Stomach (tissue), 9 donors: ENCODE measurements around the gene PPM1E. TPM values are rescaled to one million over a fixed set of nuclear protein-coding genes. Genes with fewer than 3 reads are reported as not detected.

Experiments
- DNase-seq, 2 donors: peaks; one replicate each; pipeline versions ENCODE4 v3.0.0 to v3.0.0-alpha.2; 2013 to 2019
- H3K27ac ChIP-seq, 5 donors: fragments of 200-600 bp in 4 of 5; sonication (generic) in 4 of 5; one replicate each; pipeline ENCODE4 v1.5.1; 2013 to 2019; ENCODE audit warnings: mild to moderate bottlenecking in 1 of 5, moderate library complexity in 1 of 5
- H3K27me3 ChIP-seq, 3 donors: fragments of 200-600 bp; sonication (generic); one replicate each; pipeline ENCODE4 v1.5.1; 2017 to 2019; ENCODE audit warnings: mixed run types in 1 of 3
- H3K36me3 ChIP-seq, 4 donors: fragments of 200-600 bp; sonication (generic); 1 replicate in 3 of 4; 2 replicates in 1 of 4; pipeline ENCODE4 v1.5.1; 2016 to 2019
- H3K4me1 ChIP-seq, 4 donors: fragments of 200-600 bp; sonication (generic); one replicate each; pipeline ENCODE4 v1.5.1; 2016 to 2019
- H3K4me3 ChIP-seq, 4 donors: fragments of 200-600 bp; sonication (generic) in 3 of 4; one replicate each; pipeline ENCODE4 v1.5.1; 2016 to 2019; ENCODE audit warnings: mild to moderate bottlenecking in 1 of 4
- H3K9me3 ChIP-seq, 4 donors: fragments of 200-600 bp; sonication (generic); one replicate each; pipeline ENCODE4 v1.5.1; 2016 to 2019
- CTCF ChIP-seq, 7 experiments: fragments of 450-650 bp in 4 of 7; fragments of 200-600 bp in 3 of 7; sonication (generic) in 3 of 7; IDR thresholded peaks; one replicate each; pipeline ENCODE4 v1.5.1; 2016 to 2019; ENCODE audit warnings: antibody characterized with exemption in 7 of 7, control low read depth in 2 of 7, mild to moderate bottlenecking in 1 of 7
- EP300 ChIP-seq: sonication (generic); formaldehyde crosslinking; IDR thresholded peaks from one replicate; pipeline ENCODE4 v1.6.1; 2017; ENCODE audit warnings: antibody characterized with exemption
- POLR2A ChIP-seq, 4 donors: fragments of 450-650 bp; IDR thresholded peaks; one replicate each; pipeline ENCODE4 v1.6.1; 2016; ENCODE audit warnings: antibody characterized with exemption in 4 of 4, control low read depth in 2 of 4, mild to moderate bottlenecking in 1 of 4, moderate library complexity in 1 of 4
- POLR2AphosphoS5 ChIP-seq, 3 donors: sonication (generic); formaldehyde crosslinking; IDR thresholded peaks; one replicate each; pipeline ENCODE4 v1.6.1; 2016; ENCODE audit warnings: antibody characterized with exemption in 3 of 3
- WGBS, 5 donors: extraction: QIAGEN DNeasy Blood & Tissue Kit in 3 of 5; methylation state at CpG; one replicate each; pipeline versions ENCODE4 v1.1.5 to v1.1.7; 2013 to 2018; 5-methylcytosine and 5-hydroxymethylcytosine counted together
- intact Hi-C: fragments of 100-400 bp; cut with DNase I; formaldehyde crosslinking; loops from one replicate; pipeline ENCODE4 v1.15.1; 2023; ENCODE audit warnings: low total_unique reads
- polyA plus RNA-seq, 3 donors: library from polyadenylated mRNA; stranded (reverse); fragments of 200-250 nt; gene quantifications; one replicate each; pipeline ENCODE4 v1.2.3, GENCODE V29; 2013
- total RNA-seq, 5 donors: library from RNA; depleted of rRNA; stranded (reverse); fragments of >200 nt; gene quantifications; one replicate each; pipeline versions ENCODE4 v1.1.0 to v1.2.3, GENCODE V29; 2014 to 2016
- donor health status: healthy with polysubstance abuse.
- donor health status: Bipolar disorder and iron deficiency.
- donor health status: healthy.

PPM1E gene
- total and polyA plus RNA-seq, 8 donors, result 0.08 to 0.92 (median 0.15) TPM; not detected in 3

GRCh38 chr17:59003860-59004259 is 248.2 kb downstream of the PPM1E start:
- H3K27me3 ChIP-seq, result no peaks in the 10 kb centered on the region
- H3K4me1 ChIP-seq, result peaks cover 0 to 20% (median 1%) of the 10 kb centered on the region in 4 donors
- intact Hi-C loops, result loop anchor here (10.0 kb wide), 2 partner anchors 419 to 489 kb away; partner anchors contain the start of gene MTMR4
- TF ChIP-seq POLR2A (IDR thresholded peaks at IDR 0.05) (no peak), CTCF (IDR thresholded peaks at IDR 0.05) (no peak), POLR2AphosphoS5 (IDR thresholded peaks at IDR 0.05) (no peak), EP300 (no peak)
- no peak overlapping the region for H3K27ac ChIP-seq
- no peak overlapping the region for H3K4me3 ChIP-seq
- H3K36me3 ChIP-seq, result peaks cover 6 to 32% (median 24%) of the 10 kb centered on the region in 4 donors
- DNase-seq, result no peak
- no peaks in the 10 kb centered on the region for H3K9me3 ChIP-seq
- 85 to 100% (median 100%) methylated on average over 1 of the region's 1 CpG for WGBS, 5 donors

DNA sequence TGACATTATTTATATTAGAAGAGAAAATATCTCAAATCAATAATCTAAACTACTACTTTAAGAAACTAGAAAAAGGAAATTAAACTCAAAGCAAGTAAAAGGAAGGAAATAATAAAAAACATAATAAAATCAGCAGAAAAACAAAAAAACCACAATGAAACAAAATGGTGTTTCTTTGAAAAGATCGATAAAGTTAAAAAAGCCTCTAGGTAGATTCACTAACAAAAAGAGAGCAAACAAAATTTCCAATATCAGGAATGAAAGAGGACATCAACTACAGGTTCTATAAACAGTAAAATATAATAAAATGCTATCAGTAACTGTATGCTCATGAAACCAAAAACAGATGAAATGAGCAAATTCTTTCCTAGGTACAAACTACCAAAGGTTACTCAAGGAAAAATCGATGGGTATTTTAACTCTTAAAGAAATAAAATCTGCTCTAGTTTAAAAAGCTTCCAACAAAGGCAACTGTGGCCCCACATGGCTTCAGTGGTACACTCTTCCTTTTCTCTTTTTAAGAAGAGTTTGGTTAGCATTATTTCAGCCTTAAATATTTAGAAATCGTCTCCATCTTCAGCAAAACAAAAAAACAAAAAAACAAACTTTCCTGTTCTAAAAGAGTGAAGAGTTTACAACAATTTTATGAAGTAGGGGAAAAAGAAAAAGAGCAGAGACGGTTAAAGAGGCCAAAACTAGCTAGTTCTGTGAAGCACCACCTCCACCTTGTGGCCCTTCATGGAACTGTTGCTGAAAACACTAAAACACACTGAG is 248.9 kb downstream of the PPM1E start:
- peaks cover 0 to 27% (median 22%) of the 10 kb centered on the region in 4 donors for H3K36me3 ChIP-seq
- WGBS, 5 donors, result 18 to 24% (median 21%) methylated on average over 4 of the region's 4 CpGs
- H3K9me3 ChIP-seq, result no peaks in the 10 kb centered on the region
- peaks cover 0 to 20% (median 1%) of the 10 kb centered on the region in 4 donors for H3K4me1 ChIP-seq
- no peak overlapping the region for H3K27ac ChIP-seq
- intact Hi-C loops, result loop anchor here (5.0 to 10.0 kb wide), 3 partner anchors 292 to 490 kb away; partner anchors contain the start of gene MTMR4
- DNase-seq, result peak; percentile 67 to 86
- H3K4me3 ChIP-seq, result no peak overlapping the region
- TF ChIP-seq EP300 (no peak), POLR2A (IDR thresholded peaks at IDR 0.05) (no peak), CTCF (IDR thresholded peaks at IDR 0.05) (peak in 6 of 7 experiments; percentile 56 to 99 (median 93))
- H3K27me3 ChIP-seq, result no peaks in the 10 kb centered on the region

DNA sequence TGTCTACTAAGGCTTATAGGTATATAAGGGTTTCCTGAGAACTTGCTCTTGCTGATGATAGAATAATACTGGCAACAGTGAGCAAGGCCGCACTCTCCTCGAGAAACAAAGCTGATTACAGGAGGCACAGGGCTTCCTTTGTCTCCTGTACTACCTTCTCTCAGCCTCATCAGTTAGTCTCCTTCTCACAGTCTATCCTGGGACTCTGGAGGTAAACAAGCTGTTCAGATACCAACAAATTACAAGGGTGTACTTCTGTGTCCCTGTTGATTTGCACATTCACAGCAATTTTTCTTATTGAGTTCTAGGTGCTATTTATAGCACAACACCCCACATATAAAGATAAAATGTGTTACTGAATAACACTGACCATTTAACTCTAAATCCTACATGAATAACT is 252.3 kb downstream of the PPM1E start:
- intact Hi-C loops, result loop anchor here (5.0 to 10.0 kb wide), 3 partner anchors 296 to 493 kb away; partner anchors contain the start of gene MTMR4

More for the DNA sequence above, 252.3 kb downstream of the PPM1E start:
- Histone ChIP-seq H3K4me1 (peaks cover 0 to 3% (median 0%) of the 10 kb centered on the region in 4 donors), H3K27ac (no peak overlapping the region), H3K36me3 (peaks cover 3 to 44% (median 42%) of the 10 kb centered on the region in 4 donors), H3K4me3 (no peak overlapping the region), H3K27me3 (no peaks in the 10 kb centered on the region), H3K9me3 (no peaks in the 10 kb centered on the region)
- 49 to 72% (median 55%) methylated on average over 2 of the region's 2 CpGs for WGBS, 5 donors
- no peak for DNase-seq
- TF ChIP-seq POLR2AphosphoS5 (IDR thresholded peaks at IDR 0.05), result no peak
- no peak for TF ChIP-seq EP300
- TF ChIP-seq CTCF (IDR thresholded peaks at IDR 0.05), result no peak
- TF ChIP-seq POLR2A (IDR thresholded peaks at IDR 0.05), result no peak
